HepG2 (cell line): Measurements from ENCODE around the gene LEMD1. TPM values are rescaled to one million over a fixed set of nuclear protein-coding genes. Genes with fewer than 3 reads are reported as not detected.

ENCODE experiments used
- ASH2L ChIP-seq: fragments of 300-600, 200-600 bp; sonication (generic); IDR thresholded peaks from 2 replicates; pipeline ENCODE4 v1.7.0; 2017; ENCODE audit warnings: low read depth, mild to moderate bottlenecking, moderate library complexity, mixed read lengths, low read length; ENCODE audit not compliant: insufficient read length
- EHMT2 ChIP-seq: fragments of 200-600 bp; sonication (generic); IDR thresholded peaks from 2 replicates; pipeline ENCODE4 v1.7.0; 2017; ENCODE audit warnings: antibody characterized with exemption, low read depth, low read length, borderline replicate concordance
- ESRRA ChIP-seq: sonication (generic); formaldehyde crosslinking; IDR thresholded peaks from 2 replicates; pipeline ENCODE4 v1.5.1; 2020; ENCODE audit warnings: mild to moderate bottlenecking, low read depth, missing genetic modification reagents
- HNRNPH1 ChIP-seq: fragments of 200-400 bp; formaldehyde crosslinking; optimal IDR thresholded peaks from 2 replicates; pipeline ENCODE3; 2017; ENCODE audit warnings: mild to moderate bottlenecking, low read depth, low read length
- MIER2 ChIP-seq: IDR thresholded peaks from 2 replicates; pipeline ENCODE4 v1.6.1; 2016; ENCODE audit warnings: missing biosample characterization, missing genetic modification reagents
- NR3C1 ChIP-seq: sonication (generic); formaldehyde crosslinking; IDR thresholded peaks from 2 replicates; pipeline ENCODE4 v1.4.0; 2020; ENCODE audit warnings: missing genetic modification reagents
- RARA ChIP-seq: IDR thresholded peaks from 2 replicates; pipeline ENCODE4 v1.6.1; 2016; ENCODE audit warnings: missing genetic modification reagents, missing compliant biosample characterization
- SSRP1 ChIP-seq: IDR thresholded peaks from 2 replicates; pipeline ENCODE4 v1.6.1; 2016; ENCODE audit warnings: control low read depth
- TBL1XR1 ChIP-seq: fragments of 150-350 bp; IDR thresholded peaks from 2 replicates; pipeline ENCODE4 v1.6.1; 2014; ENCODE audit warnings: borderline replicate concordance, low read length; ENCODE audit not compliant: partially characterized antibody
- U2AF1 ChIP-seq: fragments of 200-400 bp; formaldehyde crosslinking; optimal IDR thresholded peaks from 2 replicates; pipeline ENCODE3; 2017; ENCODE audit warnings: mild to moderate bottlenecking, low read depth, low read length
- ZBTB8A ChIP-seq: sonication (generic); formaldehyde crosslinking; IDR thresholded peaks from 2 replicates; pipeline ENCODE4 v1.4.0; 2020; ENCODE audit warnings: mild to moderate bottlenecking, low read depth, missing genetic modification reagents, borderline replicate concordance
- ZNF274 ChIP-seq: sonication (generic); formaldehyde crosslinking; IDR thresholded peaks from 2 replicates; pipeline ENCODE4 v1.5.1; 2020; ENCODE audit warnings: mild to moderate bottlenecking, missing genetic modification reagents
- ZNF333 ChIP-seq: sonication (generic); formaldehyde crosslinking; IDR thresholded peaks from 2 replicates; pipeline ENCODE4 v1.4.0; 2020; ENCODE audit warnings: mild to moderate bottlenecking, missing genetic modification reagents, borderline replicate concordance
- ZNF720 ChIP-seq: sonication (generic); formaldehyde crosslinking; IDR thresholded peaks from 2 replicates; pipeline ENCODE4 v1.4.0; 2020; ENCODE audit warnings: missing genetic modification reagents
- polyA plus RNA-seq, 8 experiments: library from polyadenylated mRNA; depleted of rRNA in 3 of 8; stranded (reverse) in 7 of 8; unstranded in 1 of 8; fragments of >200 nt; fragmentation: Illumina TruSeq in 4 of 8; extraction: Trizol in 4 of 8; gene quantifications; 2 replicates each; pipeline versions ENCODE4 v1.2.1 to v1.2.3, GENCODE V29; 2011 to 2016; ENCODE audit warnings: low read depth in 4 of 8, missing spikeins in 1 of 8, mixed read lengths in 1 of 8; ENCODE audit not compliant: insufficient read depth in 1 of 8
- total RNA-seq, 5 experiments: library from RNA; depleted of rRNA; stranded (reverse); fragments of >200 nt; fragmentation: Illumina TruSeq; extraction: Trizol; gene quantifications; 2 replicates each; pipeline ENCODE4 v1.2.3, GENCODE V29; 2016; ENCODE audit warnings: low read depth in 1 of 5
- TF ChIP-seq, protein P1 (sequence below): sonication (generic); formaldehyde crosslinking; IDR thresholded peaks from 2 replicates; pipeline ENCODE4 v1.4.0; 2020; ENCODE audit warnings: missing genetic modification reagents
- TF ChIP-seq, protein P2 (sequence below): sonication (generic); formaldehyde crosslinking; IDR thresholded peaks from 2 replicates; pipeline ENCODE4 v1.4.0; 2020; ENCODE audit warnings: missing genetic modification reagents
- TF ChIP-seq, protein P3 (sequence below): sonication (generic); formaldehyde crosslinking; IDR thresholded peaks from 2 replicates; pipeline ENCODE4 v1.4.0; 2020; ENCODE audit warnings: missing genetic modification reagents
- TF ChIP-seq, protein P4 (sequence below): sonication (generic); formaldehyde crosslinking; IDR thresholded peaks from 2 replicates; pipeline ENCODE4 v1.8.1; 2023; ENCODE audit warnings: mild to moderate bottlenecking, missing genetic modification reagents

The LEMD1 gene
- total and polyA plus RNA-seq, 2 of the 13 experiments (the other 11 are each of a cell fraction or from before 2014, with no cell fraction given), result 1.4 to 2.3 TPM

DNA sequence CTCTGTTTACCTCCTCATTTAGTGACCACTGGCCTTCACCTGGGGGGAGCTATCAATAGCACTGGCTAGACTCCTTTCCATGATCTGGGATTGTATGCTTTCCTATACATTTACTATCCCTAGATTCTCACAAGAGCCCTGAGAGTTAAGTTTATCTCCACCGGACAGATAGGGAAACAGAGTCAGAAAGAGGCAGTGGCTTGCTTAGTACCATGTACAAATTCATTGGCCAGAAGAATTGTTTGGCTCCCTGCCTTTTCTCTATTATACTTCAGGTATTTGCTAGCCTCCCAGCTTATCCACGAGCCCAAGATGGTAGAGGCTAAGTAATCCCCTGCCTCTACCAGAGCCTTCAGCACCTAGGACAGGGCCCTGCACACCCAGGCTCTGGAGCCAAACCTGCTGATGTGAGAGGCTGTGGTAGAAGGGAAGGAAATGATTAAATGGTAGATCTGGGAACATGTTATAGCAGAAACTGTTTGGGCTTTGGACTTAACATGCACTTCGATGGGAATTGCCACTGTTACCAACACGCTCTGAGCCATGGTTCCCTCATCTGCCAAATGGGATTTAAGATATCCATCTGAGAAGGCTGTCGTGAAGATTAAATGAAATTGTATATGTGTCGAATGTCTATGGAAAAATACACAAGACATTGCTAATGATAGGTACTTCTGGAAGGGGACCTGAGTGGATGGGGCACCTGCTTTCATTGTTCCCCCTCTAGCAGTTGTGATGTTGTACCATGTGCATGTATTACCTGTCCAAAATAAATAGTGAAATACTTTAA, 37.1 kb upstream of the LEMD1 start (continued):
- TF ChIP-seq, protein P1, sequence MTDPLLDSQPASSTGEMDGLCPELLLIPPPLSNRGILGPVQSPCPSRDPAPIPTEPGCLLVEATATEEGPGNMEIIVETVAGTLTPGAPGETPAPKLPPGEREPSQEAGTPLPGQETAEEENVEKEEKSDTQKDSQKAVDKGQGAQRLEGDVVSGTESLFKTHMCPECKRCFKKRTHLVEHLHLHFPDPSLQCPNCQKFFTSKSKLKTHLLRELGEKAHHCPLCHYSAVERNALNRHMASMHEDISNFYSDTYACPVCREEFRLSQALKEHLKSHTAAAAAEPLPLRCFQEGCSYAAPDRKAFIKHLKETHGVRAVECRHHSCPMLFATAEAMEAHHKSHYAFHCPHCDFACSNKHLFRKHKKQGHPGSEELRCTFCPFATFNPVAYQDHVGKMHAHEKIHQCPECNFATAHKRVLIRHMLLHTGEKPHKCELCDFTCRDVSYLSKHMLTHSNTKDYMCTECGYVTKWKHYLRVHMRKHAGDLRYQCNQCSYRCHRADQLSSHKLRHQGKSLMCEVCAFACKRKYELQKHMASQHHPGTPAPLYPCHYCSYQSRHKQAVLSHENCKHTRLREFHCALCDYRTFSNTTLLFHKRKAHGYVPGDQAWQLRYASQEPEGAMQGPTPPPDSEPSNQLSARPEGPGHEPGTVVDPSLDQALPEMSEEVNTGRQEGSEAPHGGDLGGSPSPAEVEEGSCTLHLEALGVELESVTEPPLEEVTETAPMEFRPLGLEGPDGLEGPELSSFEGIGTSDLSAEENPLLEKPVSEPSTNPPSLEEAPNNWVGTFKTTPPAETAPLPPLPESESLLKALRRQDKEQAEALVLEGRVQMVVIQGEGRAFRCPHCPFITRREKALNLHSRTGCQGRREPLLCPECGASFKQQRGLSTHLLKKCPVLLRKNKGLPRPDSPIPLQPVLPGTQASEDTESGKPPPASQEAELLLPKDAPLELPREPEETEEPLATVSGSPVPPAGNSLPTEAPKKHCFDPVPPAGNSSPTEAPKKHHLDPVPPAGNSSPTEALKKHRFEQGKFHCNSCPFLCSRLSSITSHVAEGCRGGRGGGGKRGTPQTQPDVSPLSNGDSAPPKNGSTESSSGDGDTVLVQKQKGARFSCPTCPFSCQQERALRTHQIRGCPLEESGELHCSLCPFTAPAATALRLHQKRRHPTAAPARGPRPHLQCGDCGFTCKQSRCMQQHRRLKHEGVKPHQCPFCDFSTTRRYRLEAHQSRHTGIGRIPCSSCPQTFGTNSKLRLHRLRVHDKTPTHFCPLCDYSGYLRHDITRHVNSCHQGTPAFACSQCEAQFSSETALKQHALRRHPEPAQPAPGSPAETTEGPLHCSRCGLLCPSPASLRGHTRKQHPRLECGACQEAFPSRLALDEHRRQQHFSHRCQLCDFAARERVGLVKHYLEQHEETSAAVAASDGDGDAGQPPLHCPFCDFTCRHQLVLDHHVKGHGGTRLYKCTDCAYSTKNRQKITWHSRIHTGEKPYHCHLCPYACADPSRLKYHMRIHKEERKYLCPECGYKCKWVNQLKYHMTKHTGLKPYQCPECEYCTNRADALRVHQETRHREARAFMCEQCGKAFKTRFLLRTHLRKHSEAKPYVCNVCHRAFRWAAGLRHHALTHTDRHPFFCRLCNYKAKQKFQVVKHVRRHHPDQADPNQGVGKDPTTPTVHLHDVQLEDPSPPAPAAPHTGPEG (CRISPR knock-in tag), result no peak
- TF ChIP-seq U2AF1 (no peak), SSRP1 (CRISPR knock-in tag) (no peak), ESRRA (CRISPR knock-in tag) (no peak), NR3C1 (CRISPR knock-in tag) (no peak), TBL1XR1 (no peak), ZNF333 (no peak), ZBTB8A (CRISPR knock-in tag) (no peak), EHMT2 (peak; percentile 93), ZNF720 (CRISPR knock-in tag) (no peak), ASH2L (no peak), ZNF274 (CRISPR knock-in tag) (no peak), HNRNPH1 (no peak), RARA (CRISPR knock-in tag) (0 out of 2 replicates have a peak, but pooled peaks have one; percentile 45), MIER2 (CRISPR knock-in tag) (peak; percentile 98)
- TF ChIP-seq, protein P2, sequence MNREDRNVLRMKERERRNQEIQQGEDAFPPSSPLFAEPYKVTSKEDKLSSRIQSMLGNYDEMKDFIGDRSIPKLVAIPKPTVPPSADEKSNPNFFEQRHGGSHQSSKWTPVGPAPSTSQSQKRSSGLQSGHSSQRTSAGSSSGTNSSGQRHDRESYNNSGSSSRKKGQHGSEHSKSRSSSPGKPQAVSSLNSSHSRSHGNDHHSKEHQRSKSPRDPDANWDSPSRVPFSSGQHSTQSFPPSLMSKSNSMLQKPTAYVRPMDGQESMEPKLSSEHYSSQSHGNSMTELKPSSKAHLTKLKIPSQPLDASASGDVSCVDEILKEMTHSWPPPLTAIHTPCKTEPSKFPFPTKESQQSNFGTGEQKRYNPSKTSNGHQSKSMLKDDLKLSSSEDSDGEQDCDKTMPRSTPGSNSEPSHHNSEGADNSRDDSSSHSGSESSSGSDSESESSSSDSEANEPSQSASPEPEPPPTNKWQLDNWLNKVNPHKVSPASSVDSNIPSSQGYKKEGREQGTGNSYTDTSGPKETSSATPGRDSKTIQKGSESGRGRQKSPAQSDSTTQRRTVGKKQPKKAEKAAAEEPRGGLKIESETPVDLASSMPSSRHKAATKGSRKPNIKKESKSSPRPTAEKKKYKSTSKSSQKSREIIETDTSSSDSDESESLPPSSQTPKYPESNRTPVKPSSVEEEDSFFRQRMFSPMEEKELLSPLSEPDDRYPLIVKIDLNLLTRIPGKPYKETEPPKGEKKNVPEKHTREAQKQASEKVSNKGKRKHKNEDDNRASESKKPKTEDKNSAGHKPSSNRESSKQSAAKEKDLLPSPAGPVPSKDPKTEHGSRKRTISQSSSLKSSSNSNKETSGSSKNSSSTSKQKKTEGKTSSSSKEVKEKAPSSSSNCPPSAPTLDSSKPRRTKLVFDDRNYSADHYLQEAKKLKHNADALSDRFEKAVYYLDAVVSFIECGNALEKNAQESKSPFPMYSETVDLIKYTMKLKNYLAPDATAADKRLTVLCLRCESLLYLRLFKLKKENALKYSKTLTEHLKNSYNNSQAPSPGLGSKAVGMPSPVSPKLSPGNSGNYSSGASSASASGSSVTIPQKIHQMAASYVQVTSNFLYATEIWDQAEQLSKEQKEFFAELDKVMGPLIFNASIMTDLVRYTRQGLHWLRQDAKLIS (CRISPR knock-in tag), result no peak
- TF ChIP-seq, protein P3, sequence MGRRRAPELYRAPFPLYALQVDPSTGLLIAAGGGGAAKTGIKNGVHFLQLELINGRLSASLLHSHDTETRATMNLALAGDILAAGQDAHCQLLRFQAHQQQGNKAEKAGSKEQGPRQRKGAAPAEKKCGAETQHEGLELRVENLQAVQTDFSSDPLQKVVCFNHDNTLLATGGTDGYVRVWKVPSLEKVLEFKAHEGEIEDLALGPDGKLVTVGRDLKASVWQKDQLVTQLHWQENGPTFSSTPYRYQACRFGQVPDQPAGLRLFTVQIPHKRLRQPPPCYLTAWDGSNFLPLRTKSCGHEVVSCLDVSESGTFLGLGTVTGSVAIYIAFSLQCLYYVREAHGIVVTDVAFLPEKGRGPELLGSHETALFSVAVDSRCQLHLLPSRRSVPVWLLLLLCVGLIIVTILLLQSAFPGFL (CRISPR knock-in tag), result no peak
- TF ChIP-seq, protein P4, sequence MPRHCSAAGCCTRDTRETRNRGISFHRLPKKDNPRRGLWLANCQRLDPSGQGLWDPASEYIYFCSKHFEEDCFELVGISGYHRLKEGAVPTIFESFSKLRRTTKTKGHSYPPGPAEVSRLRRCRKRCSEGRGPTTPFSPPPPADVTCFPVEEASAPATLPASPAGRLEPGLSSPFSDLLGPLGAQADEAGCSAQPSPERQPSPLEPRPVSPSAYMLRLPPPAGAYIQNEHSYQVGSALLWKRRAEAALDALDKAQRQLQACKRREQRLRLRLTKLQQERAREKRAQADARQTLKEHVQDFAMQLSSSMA (CRISPR knock-in tag), result no peak
